A549 (cell line): ENCODE results near the gene LTBP3. TPM values are rescaled to one million over a fixed set of nuclear protein-coding genes. Genes with fewer than 3 reads are reported as not detected.

Experiments
- ATAC-seq, 2 experiments: fragments of 200-7000 bp in 1 of 2; fragments of >200 bp in 1 of 2; cut with Nextera tagmentation in 1 of 2; cut with Tn5 transposase in 1 of 2; 3 replicates each; pipeline versions ENCODE4 v1.8.0 to v1.9.1; 2018 to 2020; ENCODE audit warnings: mild to moderate bottlenecking in 1 of 2, moderate library complexity in 1 of 2
- CTCF ChIA-PET: fragments of 300-600 bp; sonication (Branson Sonifier 250); formaldehyde crosslinking; extraction: SDS; loops from one replicate; lab custom pipeline; 2021; ENCODE audit warnings: antibody characterized with exemption, inconsistent platforms; lab: Yijun Ruan, JAX
- POLR2A ChIA-PET: fragments of 350-600 bp; formaldehyde crosslinking; extraction: SDS; loops from one replicate; lab custom pipeline; 2021; ENCODE audit warnings: antibody characterized with exemption, inconsistent platforms; lab: Yijun Ruan, JAX
- DNase-seq, 2 experiments: peaks; one replicate each; pipeline versions ENCODE4 v3.0.0 to v3.0.0-alpha.2; 2011 to 2016; ENCODE audit warnings: low read depth in 1 of 2, low spot score in 1 of 2
- FAIRE-seq: peaks from 2 replicates; lab custom pipeline; 2011; peaks lifted over from hg19 to GRCh38; lab: Jason Lieb, UNC
- H3K27ac ChIP-seq, 2 experiments: fragments of >200 bp; sonication (Bioruptor Twin); formaldehyde crosslinking; 3 replicates each; pipeline ENCODE4 v1.5.1; 2016 to 2017
- H3K4me1 ChIP-seq: fragments of >200 bp; sonication (Bioruptor Twin); formaldehyde crosslinking; 3 replicates; pipeline ENCODE4 v1.6.1; 2016
- H3K4me2 ChIP-seq: fragments of >200 bp; sonication (Bioruptor Twin); formaldehyde crosslinking; 3 replicates; pipeline ENCODE4 v1.6.1; 2016
- H3K4me3 ChIP-seq: fragments of >200 bp; sonication (Bioruptor Twin); formaldehyde crosslinking; 3 replicates; pipeline ENCODE4 v1.5.1; 2016
- H3K9me3 ChIP-seq: fragments of >200 bp; sonication (Bioruptor Twin); formaldehyde crosslinking; 3 replicates; pipeline ENCODE4 v1.6.1; 2016
- CBX2 ChIP-seq: fragments of 200-600 bp; sonication (generic); IDR thresholded peaks from 2 replicates; pipeline ENCODE4 v1.6.1; 2016; ENCODE audit warnings: low read depth, mild to moderate bottlenecking, borderline replicate concordance
- CBX8 ChIP-seq: fragments of 200-600 bp; sonication (generic); IDR thresholded peaks from 2 replicates; pipeline ENCODE4 v1.6.1; 2016
- CEBPB ChIP-seq, 2 experiments: fragments of >200 bp in 1 of 2; sonication (Bioruptor Twin) in 1 of 2; formaldehyde crosslinking in 1 of 2; IDR thresholded peaks; 2 replicates each; pipeline ENCODE4 v1.6.1; 2012 to 2016
- CHD4 ChIP-seq: fragments of 200-600 bp; sonication (generic); IDR thresholded peaks from 2 replicates; pipeline ENCODE4 v1.6.1; 2016; ENCODE audit warnings: antibody characterized with exemption, mild to moderate bottlenecking, borderline replicate concordance
- EHF ChIP-seq: fragments of 250-450 bp; sonication (Bioruptor Pico); IDR thresholded peaks from 2 replicates; pipeline ENCODE4 v1.5.0; 2020; ENCODE audit warnings: mild to moderate bottlenecking
- EHMT2 ChIP-seq: fragments of 200-600 bp; sonication (generic); IDR thresholded peaks from 2 replicates; pipeline ENCODE4 v1.6.1; 2016; ENCODE audit warnings: antibody characterized with exemption, low read depth, mild to moderate bottlenecking, moderate library complexity
- ESRRA ChIP-seq: fragments of 150-350 bp; IDR thresholded peaks from 2 replicates; pipeline ENCODE4 v1.6.1; 2014; ENCODE audit warnings: mild to moderate bottlenecking, low read length, borderline replicate concordance
- FOSB ChIP-seq: fragments of 250-450 bp; sonication (Bioruptor Pico); IDR thresholded peaks from 2 replicates; pipeline ENCODE4 v1.5.0; 2020; ENCODE audit warnings: mild to moderate bottlenecking, moderate library complexity
- FOSL2 ChIP-seq, 2 experiments: fragments of 450-650 bp in 1 of 2; fragments of >200 bp in 1 of 2; sonication (Bioruptor Twin) in 1 of 2; formaldehyde crosslinking; IDR thresholded peaks; 2 replicates each; pipeline versions ENCODE4 v1.5.0 to v1.6.1; 2016 to 2020; ENCODE audit warnings: mild to moderate bottlenecking in 1 of 2, moderate library complexity in 1 of 2
- FOXS1 ChIP-seq: fragments of 250-450 bp; sonication (Bioruptor Pico); IDR thresholded peaks from 2 replicates; pipeline ENCODE4 v1.5.0; 2020; ENCODE audit warnings: mild to moderate bottlenecking, moderate library complexity
- GATA3 ChIP-seq: IDR thresholded peaks from 2 replicates; pipeline ENCODE4 v1.6.1; 2012; ENCODE audit warnings: borderline replicate concordance
- HDAC2 ChIP-seq: fragments of 200-600 bp; sonication (generic); IDR thresholded peaks from 2 replicates; pipeline ENCODE4 v1.6.1; 2016
- HOXB5 ChIP-seq: fragments of 250-450 bp; sonication (Bioruptor Pico); IDR thresholded peaks from 2 replicates; pipeline ENCODE4 v1.5.0; 2020; ENCODE audit warnings: mild to moderate bottlenecking, moderate library complexity
- JUNB ChIP-seq: fragments of >200 bp; sonication (Bioruptor Twin); formaldehyde crosslinking; IDR thresholded peaks from 2 replicates; pipeline ENCODE4 v1.6.1; 2016
- MAZ ChIP-seq: fragments of 150-350 bp; IDR thresholded peaks from 2 replicates; pipeline ENCODE4 v1.6.1; 2014; ENCODE audit warnings: antibody characterized with exemption, low read depth, low read length, borderline replicate concordance
- MYC ChIP-seq: IDR thresholded peaks from 2 replicates; pipeline ENCODE4 v1.6.1; 2012; ENCODE audit warnings: mild to moderate bottlenecking, inconsistent platforms, low read length, improper control_type of control experiment, borderline replicate concordance
- NFE2L2 ChIP-seq: fragments of 150-350 bp; conservative IDR thresholded peaks from 2 replicates; pipeline ENCODE4 v1.6.1; 2014; ENCODE audit warnings: low read length
- NR3C1 ChIP-seq: fragments of >200 bp; sonication (Bioruptor Twin); formaldehyde crosslinking; IDR thresholded peaks from 3 replicates; pipeline ENCODE4 v1.6.1; 2017
- PHF8 ChIP-seq: fragments of 200-600 bp; sonication (generic); IDR thresholded peaks from 2 replicates; pipeline ENCODE4 v1.6.1; 2016; ENCODE audit warnings: low read depth, mild to moderate bottlenecking, antibody characterized with exemption, moderate library complexity, borderline replicate concordance
- RARB ChIP-seq: fragments of 250-450 bp; sonication (Bioruptor Pico); IDR thresholded peaks from 2 replicates; pipeline ENCODE4 v1.8.0; 2021; ENCODE audit warnings: mild to moderate bottlenecking, moderate library complexity
- RCOR1 ChIP-seq: fragments of 150-350 bp; IDR thresholded peaks from 2 replicates; pipeline ENCODE4 v1.6.1; 2014; ENCODE audit warnings: antibody characterized with exemption, low read length, low read depth
- RFX5 ChIP-seq: fragments of 450-650 bp; IDR thresholded peaks from 2 replicates; pipeline ENCODE4 v1.7.1; 2014; ENCODE audit warnings: antibody characterized with exemption, mild to moderate bottlenecking, moderate library complexity
- SMC3 ChIP-seq: fragments of >200 bp; sonication (Bioruptor Twin); formaldehyde crosslinking; IDR thresholded peaks from 3 replicates; pipeline ENCODE4 v1.6.1; 2018; ENCODE audit warnings: inconsistent platforms
- SREBF2 ChIP-seq: fragments of 450-650 bp; IDR thresholded peaks from 2 replicates; pipeline ENCODE4 v1.6.1; 2014; ENCODE audit warnings: mild to moderate bottlenecking, moderate library complexity
- ZNF302 ChIP-seq: fragments of 250-450 bp; sonication (Bioruptor Pico); IDR thresholded peaks from 2 replicates; pipeline ENCODE4 v1.9.0; 2021; ENCODE audit warnings: inconsistent platforms, mild to moderate bottlenecking, moderate library complexity
- WGBS: methylation state at CpG from one replicate; pipeline ENCODE4 v1.1.6; 2017; ENCODE audit errors: missing lambda C conversion rate; 5-methylcytosine and 5-hydroxymethylcytosine counted together
- polyA plus RNA-seq, 4 experiments: library from polyadenylated mRNA; depleted of rRNA in 3 of 4; stranded (reverse); fragments of >200 nt; fragmentation: RNase III in 1 of 4; extraction: RNeasy Plus Mini Kit Qiagen cat#74134 plus additional on column Dnase treatment in 1 of 4; gene quantifications; 2 replicates in 3 of 4; 3 replicates in 1 of 4; pipeline ENCODE4 v1.2.3, GENCODE V29; 2011 to 2017
- TF ChIP-seq, protein P1 (sequence below): fragments of >200 bp; sonication (Bioruptor Twin); formaldehyde crosslinking; IDR thresholded peaks from 2 replicates; pipeline ENCODE4 v1.6.1; 2016
- TF ChIP-seq, protein P2 (sequence below): fragments of 250-450 bp; sonication (Bioruptor Pico); IDR thresholded peaks from 2 replicates; pipeline ENCODE4 v1.5.0; 2021; ENCODE audit warnings: mild to moderate bottlenecking, moderate library complexity, borderline replicate concordance
- TF ChIP-seq, protein P3 (sequence below): IDR thresholded peaks from 2 replicates; pipeline ENCODE4 v1.6.1; 2012; ENCODE audit warnings: low read depth, borderline replicate concordance
- TF ChIP-seq, protein P4 (sequence below): IDR thresholded peaks from 2 replicates; pipeline ENCODE4 v1.6.1; 2012
- TF ChIP-seq, protein P5 (sequence below): IDR thresholded peaks from 2 replicates; pipeline ENCODE4 v1.6.1; 2012
- TF ChIP-seq, protein P6 (sequence below): fragments of 250-450 bp; sonication (Bioruptor Pico); IDR thresholded peaks from 2 replicates; pipeline ENCODE4 v1.5.0; 2020; ENCODE audit warnings: low read depth, mild to moderate bottlenecking, moderate library complexity
- TF ChIP-seq, protein P7 (sequence below): fragments of 450-650 bp; IDR thresholded peaks from 2 replicates; pipeline ENCODE4 v1.6.1; 2014; ENCODE audit warnings: antibody characterized with exemption

LTBP3 gene
- polyA plus RNA-seq, 2 of the 4 experiments (the other 2 are of a cell fraction), result 28.6 to 123 TPM

DNA sequence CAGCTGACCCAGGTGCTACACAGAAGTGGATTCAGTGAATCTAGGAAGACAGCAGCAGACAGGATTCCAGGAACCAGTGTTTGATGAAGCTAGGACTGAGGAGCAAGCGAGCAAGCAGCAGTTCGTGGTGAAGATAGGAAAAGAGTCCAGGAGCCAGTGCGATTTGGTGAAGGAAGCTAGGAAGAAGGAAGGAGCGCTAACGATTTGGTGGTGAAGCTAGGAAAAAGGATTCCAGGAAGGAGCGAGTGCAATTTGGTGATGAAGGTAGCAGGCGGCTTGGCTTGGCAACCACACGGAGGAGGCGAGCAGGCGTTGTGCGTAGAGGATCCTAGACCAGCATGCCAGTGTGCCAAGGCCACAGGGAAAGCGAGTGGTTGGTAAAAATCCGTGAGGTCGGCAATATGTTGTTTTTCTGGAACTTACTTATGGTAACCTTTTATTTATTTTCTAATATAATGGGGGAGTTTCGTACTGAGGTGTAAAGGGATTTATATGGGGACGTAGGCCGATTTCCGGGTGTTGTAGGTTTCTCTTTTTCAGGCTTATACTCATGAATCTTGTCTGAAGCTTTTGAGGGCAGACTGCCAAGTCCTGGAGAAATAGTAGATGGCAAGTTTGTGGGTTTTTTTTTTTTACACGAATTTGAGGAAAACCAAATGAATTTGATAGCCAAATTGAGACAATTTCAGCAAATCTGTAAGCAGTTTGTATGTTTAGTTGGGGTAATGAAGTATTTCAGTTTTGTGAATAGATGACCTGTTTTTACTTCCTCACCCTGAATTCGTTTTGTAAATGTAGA lies 57.6 kb downstream of the LTBP3 start (continued):
- TF ChIP-seq FOSL2 (IDR thresholded peaks at IDR 0.05) (no peak), FOSL2 (CRISPR knock-in tag; IDR thresholded peaks at IDR 0.05) (peak; percentile 48), NR3C1 (no peak)

DNA sequence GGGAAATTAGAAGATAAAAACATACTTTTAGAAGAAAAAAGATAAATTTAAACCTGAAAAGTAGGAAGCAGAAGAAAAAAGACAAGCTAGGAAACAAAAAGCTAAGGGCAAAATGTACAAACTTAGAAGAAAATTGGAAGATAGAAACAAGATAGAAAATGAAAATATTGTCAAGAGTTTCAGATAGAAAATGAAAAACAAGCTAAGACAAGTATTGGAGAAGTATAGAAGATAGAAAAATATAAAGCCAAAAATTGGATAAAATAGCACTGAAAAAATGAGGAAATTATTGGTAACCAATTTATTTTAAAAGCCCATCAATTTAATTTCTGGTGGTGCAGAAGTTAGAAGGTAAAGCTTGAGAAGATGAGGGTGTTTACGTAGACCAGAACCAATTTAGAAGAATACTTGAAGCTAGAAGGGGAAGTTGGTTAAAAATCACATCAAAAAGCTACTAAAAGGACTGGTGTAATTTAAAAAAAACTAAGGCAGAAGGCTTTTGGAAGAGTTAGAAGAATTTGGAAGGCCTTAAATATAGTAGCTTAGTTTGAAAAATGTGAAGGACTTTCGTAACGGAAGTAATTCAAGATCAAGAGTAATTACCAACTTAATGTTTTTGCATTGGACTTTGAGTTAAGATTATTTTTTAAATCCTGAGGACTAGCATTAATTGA lies 58.3 kb downstream of the LTBP3 start:
- H3K4me2 ChIP-seq, result peak overlapping the region; percentile 84
- peaks cover 29% of the 10 kb centered on the region for H3K4me1 ChIP-seq
- ATAC-seq (no peak), FAIRE-seq (no peak), DNase-seq (no peak)
- WGBS, result 0% methylated on average over 3 of the region's 3 CpGs
- peak overlapping the region; percentile 98 to 100 for H3K27ac ChIP-seq
- H3K4me3 ChIP-seq, result peak overlapping the region; percentile 90
- POLR2A ChIA-PET, result interaction anchor here (0.7 to 26.7 kb wide), 14 partner anchors 8 to 117 kb away, joined by 3 to 1006 read pairs (median 8); partner anchors contain the start of genes FAM89B, NEAT1, PCNX3 and SCYL1
- H3K9me3 ChIP-seq, result no peaks in the 10 kb centered on the region
- CTCF ChIA-PET, result interaction anchor here (0.8 to 30.0 kb wide), 6 partner anchors 9 to 117 kb away, joined by 3 to 947 read pairs (median 16); partner anchors contain the start of gene SLC25A45
- TF ChIP-seq SREBF2 (no peak), EHF (CRISPR knock-in tag) (no peak; the same call in 1 of the 2 replicates), FOSB (CRISPR knock-in tag) (no peak), GATA3 (no peak), ZNF302 (CRISPR knock-in tag) (no peak), RFX5 (no peak), CBX2 (no peak), RCOR1 (no peak), FOXS1 (CRISPR knock-in tag) (no peak), NR3C1 (no peak), CEBPB (IDR thresholded peaks at IDR 0.05) (no peak), FOSL2 (IDR thresholded peaks at IDR 0.05) (no peak), FOSL2 (CRISPR knock-in tag; IDR thresholded peaks at IDR 0.05) (no peak), RARB (peak; percentile 95), SMC3 (no peak), HDAC2 (no peak), HOXB5 (CRISPR knock-in tag) (peak; percentile 37), CHD4 (no peak), EHMT2 (no peak), MAZ (no peak), ESRRA (no peak), MYC (no peak), PHF8 (peak; percentile 12; the same call in 1 of the 2 replicates), CBX8 (no peak), JUNB (no peak), NFE2L2 (no peak)
- TF ChIP-seq, protein P1, sequence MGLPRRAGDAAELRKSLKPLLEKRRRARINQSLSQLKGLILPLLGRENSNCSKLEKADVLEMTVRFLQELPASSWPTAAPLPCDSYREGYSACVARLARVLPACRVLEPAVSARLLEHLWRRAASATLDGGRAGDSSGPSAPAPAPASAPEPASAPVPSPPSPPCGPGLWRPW, result no peak
- TF ChIP-seq, protein P2, sequence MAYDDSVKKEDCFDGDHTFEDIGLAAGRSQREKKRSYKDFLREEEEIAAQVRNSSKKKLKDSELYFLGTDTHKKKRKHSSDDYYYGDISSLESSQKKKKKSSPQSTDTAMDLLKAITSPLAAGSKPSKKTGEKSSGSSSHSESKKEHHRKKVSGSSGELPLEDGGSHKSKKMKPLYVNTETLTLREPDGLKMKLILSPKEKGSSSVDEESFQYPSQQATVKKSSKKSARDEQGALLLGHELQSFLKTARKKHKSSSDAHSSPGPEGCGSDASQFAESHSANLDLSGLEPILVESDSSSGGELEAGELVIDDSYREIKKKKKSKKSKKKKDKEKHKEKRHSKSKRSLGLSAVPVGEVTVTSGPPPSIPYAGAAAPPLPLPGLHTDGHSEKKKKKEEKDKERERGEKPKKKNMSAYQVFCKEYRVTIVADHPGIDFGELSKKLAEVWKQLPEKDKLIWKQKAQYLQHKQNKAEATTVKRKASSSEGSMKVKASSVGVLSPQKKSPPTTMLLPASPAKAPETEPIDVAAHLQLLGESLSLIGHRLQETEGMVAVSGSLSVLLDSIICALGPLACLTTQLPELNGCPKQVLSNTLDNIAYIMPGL (CRISPR knock-in tag), result peak; percentile 75; the same call in 1 of the 2 replicates
- TF ChIP-seq, protein P3, sequence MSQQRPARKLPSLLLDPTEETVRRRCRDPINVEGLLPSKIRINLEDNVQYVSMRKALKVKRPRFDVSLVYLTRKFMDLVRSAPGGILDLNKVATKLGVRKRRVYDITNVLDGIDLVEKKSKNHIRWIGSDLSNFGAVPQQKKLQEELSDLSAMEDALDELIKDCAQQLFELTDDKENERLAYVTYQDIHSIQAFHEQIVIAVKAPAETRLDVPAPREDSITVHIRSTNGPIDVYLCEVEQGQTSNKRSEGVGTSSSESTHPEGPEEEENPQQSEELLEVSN, result no peak
- TF ChIP-seq, protein P4, sequence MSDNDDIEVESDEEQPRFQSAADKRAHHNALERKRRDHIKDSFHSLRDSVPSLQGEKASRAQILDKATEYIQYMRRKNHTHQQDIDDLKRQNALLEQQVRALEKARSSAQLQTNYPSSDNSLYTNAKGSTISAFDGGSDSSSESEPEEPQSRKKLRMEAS, result no peak; the same call in 1 of the 2 replicates
- TF ChIP-seq, protein P5, sequence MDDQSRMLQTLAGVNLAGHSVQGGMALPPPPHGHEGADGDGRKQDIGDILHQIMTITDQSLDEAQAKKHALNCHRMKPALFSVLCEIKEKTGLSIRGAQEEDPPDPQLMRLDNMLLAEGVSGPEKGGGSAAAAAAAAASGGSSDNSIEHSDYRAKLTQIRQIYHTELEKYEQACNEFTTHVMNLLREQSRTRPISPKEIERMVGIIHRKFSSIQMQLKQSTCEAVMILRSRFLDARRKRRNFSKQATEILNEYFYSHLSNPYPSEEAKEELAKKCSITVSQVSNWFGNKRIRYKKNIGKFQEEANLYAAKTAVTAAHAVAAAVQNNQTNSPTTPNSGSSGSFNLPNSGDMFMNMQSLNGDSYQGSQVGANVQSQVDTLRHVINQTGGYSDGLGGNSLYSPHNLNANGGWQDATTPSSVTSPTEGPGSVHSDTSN, result 0 out of 2 replicates have a peak, but pooled peaks have one; percentile 15
- TF ChIP-seq, protein P6, sequence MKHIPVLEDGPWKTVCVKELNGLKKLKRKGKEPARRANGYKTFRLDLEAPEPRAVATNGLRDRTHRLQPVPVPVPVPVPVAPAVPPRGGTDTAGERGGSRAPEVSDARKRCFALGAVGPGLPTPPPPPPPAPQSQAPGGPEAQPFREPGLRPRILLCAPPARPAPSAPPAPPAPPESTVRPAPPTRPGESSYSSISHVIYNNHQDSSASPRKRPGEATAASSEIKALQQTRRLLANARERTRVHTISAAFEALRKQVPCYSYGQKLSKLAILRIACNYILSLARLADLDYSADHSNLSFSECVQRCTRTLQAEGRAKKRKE, result no peak; the same call in 1 of the 2 replicates
- TF ChIP-seq, protein P7, sequence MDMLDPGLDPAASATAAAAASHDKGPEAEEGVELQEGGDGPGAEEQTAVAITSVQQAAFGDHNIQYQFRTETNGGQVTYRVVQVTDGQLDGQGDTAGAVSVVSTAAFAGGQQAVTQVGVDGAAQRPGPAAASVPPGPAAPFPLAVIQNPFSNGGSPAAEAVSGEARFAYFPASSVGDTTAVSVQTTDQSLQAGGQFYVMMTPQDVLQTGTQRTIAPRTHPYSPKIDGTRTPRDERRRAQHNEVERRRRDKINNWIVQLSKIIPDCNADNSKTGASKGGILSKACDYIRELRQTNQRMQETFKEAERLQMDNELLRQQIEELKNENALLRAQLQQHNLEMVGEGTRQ, result no peak
